Endothelial cell of umbilical vein (primary cell): ENCODE measurements around the gene RIPK4. TPM values are rescaled to one million over a fixed set of nuclear protein-coding genes. Genes with fewer than 3 reads are reported as not detected.

Source experiments
- BruUV-seq: library from RNA; stranded (reverse); fragments of 400-500 nt; replicated peaks from 2 replicates; lab custom pipeline; 2021; lab: Mats Ljungman, UMichigan
- CTCF ChIA-PET: fragments of 300-600, 350-600 bp; sonication (Branson Sonifier 250); formaldehyde crosslinking; loops from one replicate; lab custom pipeline; 2021; ENCODE audit warnings: antibody characterized with exemption, inconsistent platforms; lab: Charles Lee
- POLR2A ChIA-PET: fragments of 300-600, 350-600 bp; sonication (Branson Sonifier 250); formaldehyde crosslinking; loops from one replicate; lab custom pipeline; 2021; ENCODE audit warnings: antibody characterized with exemption, inconsistent platforms; lab: Charles Lee
- DNase-seq: peaks from one replicate; pipeline ENCODE4 v3.0.0-alpha.2; 2011; ENCODE audit warnings: low read depth, low spot score
- FAIRE-seq: peaks from 2 replicates; lab custom pipeline; 2011; peaks lifted over from hg19 to GRCh38; lab: Jason Lieb, UNC
- H2AFZ ChIP-seq: 2 replicates; pipeline ENCODE4 v1.6.0; 2012; ENCODE audit warnings: low read depth, low read length, control low read depth, inconsistent platforms
- H3K27ac ChIP-seq: 2 replicates; pipeline ENCODE4 v1.5.1; 2011; ENCODE audit warnings: low read depth, mild to moderate bottlenecking, control low read depth, low read length, moderate library complexity; ENCODE audit not compliant: insufficient read depth
- H3K27me3 ChIP-seq, 2 experiments: 2 replicates each; pipeline versions ENCODE4 v1.6.0 to v1.6.1; 2011; ENCODE audit warnings: low read length in 2 of 2, mixed read lengths in 1 of 2; ENCODE audit not compliant: control insufficient read depth in 2 of 2, insufficient read depth in 2 of 2
- H3K36me3 ChIP-seq, 2 experiments: 2 replicates in 1 of 2; 3 replicates in 1 of 2; pipeline ENCODE4 v1.5.1; 2011; ENCODE audit warnings: low read length in 2 of 2, mild to moderate bottlenecking in 1 of 2, moderate library complexity in 1 of 2; ENCODE audit not compliant: control insufficient read depth in 2 of 2, insufficient read depth in 2 of 2; ENCODE audit errors: extremely low read depth in 1 of 2
- H3K4me1 ChIP-seq: 3 replicates; pipeline ENCODE4 v1.5.1; 2011; ENCODE audit warnings: mild to moderate bottlenecking, low read length; ENCODE audit not compliant: control insufficient read depth, insufficient read depth; ENCODE audit errors: extremely low read depth
- H3K4me2 ChIP-seq: 2 replicates; pipeline ENCODE4 v1.6.1; 2011; ENCODE audit warnings: low read length, control low read depth, mixed read lengths; ENCODE audit not compliant: insufficient read depth
- H3K4me3 ChIP-seq, 3 experiments: fragments of 200-600 bp in 1 of 3; sonication (generic), shearing (Covaris generic) in 1 of 3; replicated peaks in 1 of 3; 2 replicates each; pipeline ENCODE4 v1.5.1; 2011 to 2016; ENCODE audit warnings: control low read depth in 3 of 3, low read length in 3 of 3, mild to moderate bottlenecking in 2 of 3, inconsistent platforms in 1 of 3, low read depth in 1 of 3, moderate library complexity in 1 of 3; ENCODE audit not compliant: insufficient read depth in 1 of 3
- H3K79me2 ChIP-seq: 2 replicates; pipeline ENCODE4 v1.6.0; 2012; ENCODE audit warnings: low read length, inconsistent platforms; ENCODE audit not compliant: control insufficient read depth, insufficient read depth
- H3K9ac ChIP-seq: replicated peaks from 2 replicates; pipeline ENCODE3; 2011; ENCODE audit warnings: low read length, control low read depth; ENCODE audit not compliant: insufficient read depth; ENCODE audit errors: extremely low read depth
- H3K9me1 ChIP-seq: replicated peaks from 3 replicates; pipeline ENCODE4 v1.6.0; 2011; ENCODE audit warnings: mild to moderate bottlenecking, low read length; ENCODE audit not compliant: control insufficient read depth, insufficient read depth; ENCODE audit errors: extremely low read depth
- H3K9me3 ChIP-seq: replicated peaks from 2 replicates; pipeline ENCODE4 v1.5.1; 2012; ENCODE audit warnings: low read length, inconsistent platforms; ENCODE audit not compliant: control insufficient read depth, insufficient read depth
- H4K20me1 ChIP-seq: replicated peaks from 2 replicates; pipeline ENCODE3; 2011; ENCODE audit warnings: mild to moderate bottlenecking, low read length; ENCODE audit not compliant: control insufficient read depth, insufficient read depth; ENCODE audit errors: extremely low read depth
- EZH2 ChIP-seq: IDR thresholded peaks from 2 replicates; pipeline ENCODE4 v1.6.1; 2012; ENCODE audit warnings: borderline replicate concordance, low read depth, mild to moderate bottlenecking, moderate library complexity, low read length, inconsistent platforms; ENCODE audit not compliant: severe bottlenecking
- FOS ChIP-seq: IDR thresholded peaks from 2 replicates; pipeline ENCODE4 v1.6.1; 2011; ENCODE audit warnings: mild to moderate bottlenecking, low read length, moderate library complexity, borderline replicate concordance; ENCODE audit not compliant: insufficient read depth
- GATA2 ChIP-seq: IDR thresholded peaks from 2 replicates; pipeline ENCODE4 v1.7.0; 2011; ENCODE audit warnings: low read depth, mild to moderate bottlenecking, moderate library complexity, mixed read lengths, low read length; ENCODE audit not compliant: insufficient read length, insufficient read depth
- JUN ChIP-seq: IDR thresholded peaks from 2 replicates; pipeline ENCODE4 v1.6.1; 2011; ENCODE audit warnings: borderline replicate concordance, low read depth; ENCODE audit not compliant: insufficient read length, insufficient read depth
- MYC ChIP-seq: IDR thresholded peaks from one replicate; pipeline ENCODE4 v1.6.1; 2011; ENCODE audit warnings: mild to moderate bottlenecking, low read depth, low read length
- POLR2A ChIP-seq: IDR thresholded peaks from 2 replicates; pipeline ENCODE4 v1.6.1; 2012; ENCODE audit warnings: low read depth, mild to moderate bottlenecking, control low read depth, low read length
- POLR2AphosphoS5 ChIP-seq: IDR thresholded peaks from 2 replicates; pipeline ENCODE4 v1.6.1; 2012; ENCODE audit warnings: low read depth, mild to moderate bottlenecking, control low read depth, low read length, moderate library complexity; ENCODE audit not compliant: insufficient read depth
- dilution Hi-C: fragments of 300-500 bp; cut with MboI; formaldehyde crosslinking; loops from one replicate; pipeline ENCODE4 v1.15.0; 2019; ENCODE audit warnings: low sequenced_read_pairs; ENCODE audit not compliant: extremely low pct_ligation_motif_present
- intact Hi-C: fragments of 100-400 bp; cut with micrococcal nuclease; formaldehyde crosslinking; loops from one replicate; pipeline ENCODE4 v1.10.0; 2022
- polyA plus RNA-seq, 4 experiments: library from polyadenylated mRNA; depleted of rRNA in 3 of 4; stranded (reverse) in 3 of 4; unstranded in 1 of 4; fragments of >200 nt; gene quantifications; 2 replicates each; pipeline versions ENCODE4 v1.2.1 to v1.2.3, GENCODE V29; 2011 to 2012; ENCODE audit warnings: missing spikeins in 1 of 4
- total RNA-seq: library from RNA; stranded (reverse); gene quantifications from 2 replicates; pipeline ENCODE4 v1.2.3, GENCODE V29; 2021
- TF ChIP-seq, protein P1 (sequence below): IDR thresholded peaks from 2 replicates; pipeline ENCODE4 v1.6.1; 2011; ENCODE audit not compliant: insufficient read depth, insufficient read length
- TF ChIP-seq, protein P2 (sequence below), 2 donors: IDR thresholded peaks; 1 replicate in 1 of 2; 2 replicates in 1 of 2; pipeline ENCODE4 v1.5.1; 2011; ENCODE audit warnings: low read length in 2 of 2, mild to moderate bottlenecking in 2 of 2, moderate library complexity in 2 of 2, control low read depth in 1 of 2, inconsistent platforms in 1 of 2, low read depth in 1 of 2; ENCODE audit not compliant: insufficient read depth in 1 of 2; ENCODE audit errors: extremely low read depth in 1 of 2

The RIPK4 gene
- total and polyA plus RNA-seq, 2 donors (not counting 3 experiments of a cell fraction or from before 2014, with no cell fraction given): not detected

DNA sequence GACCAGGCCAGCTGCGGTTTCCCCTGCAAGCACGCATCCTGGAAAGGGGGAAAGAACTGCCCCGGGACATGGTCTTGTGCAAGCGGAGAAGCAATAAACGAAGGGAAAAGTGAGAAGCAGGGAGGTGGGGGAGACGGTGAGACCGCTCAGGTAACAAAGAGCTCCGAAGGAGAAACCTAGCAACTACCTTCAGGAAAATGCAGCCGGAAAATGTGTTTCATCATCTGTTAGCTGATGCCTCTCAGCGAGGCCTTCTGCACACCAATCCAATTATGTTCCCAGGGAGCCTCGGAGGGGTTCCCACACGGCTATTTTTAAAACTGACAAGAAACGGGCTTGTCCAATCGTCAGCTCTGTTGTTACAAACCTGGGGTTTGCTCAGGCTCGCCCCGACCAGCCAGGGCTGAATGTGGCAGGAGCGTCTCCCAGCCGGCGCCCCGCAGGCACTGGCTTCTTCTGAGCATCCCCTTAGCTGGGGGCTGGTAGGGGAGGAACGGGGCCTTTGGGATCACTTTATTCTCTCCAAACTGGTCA is 3.4 kb downstream of the RIPK4 start:
- Histone ChIP-seq H3K9me1 (no peaks in the 10 kb centered on the region), H3K27ac (no peak overlapping the region), H4K20me1 (no peaks in the 10 kb centered on the region), H3K9ac (no peak overlapping the region), H3K79me2 (no peaks in the 10 kb centered on the region), H3K4me1 (no peaks in the 10 kb centered on the region), H3K36me3 (no peaks in the 10 kb centered on the region), H3K27me3 (peaks cover 80 to 83% of the 10 kb centered on the region in 2 experiments), H3K4me2 (no peak overlapping the region), H3K4me3 (no peak overlapping the region), H3K9me3 (no peaks in the 10 kb centered on the region), H2AFZ (no peak overlapping the region)
- FAIRE-seq (no peak), DNase-seq (no peak)
- POLR2A ChIA-PET: no interaction called here
- TF ChIP-seq MYC: no peak
- no peak for TF ChIP-seq JUN
- no peak for TF ChIP-seq POLR2A
- TF ChIP-seq, protein P1, sequence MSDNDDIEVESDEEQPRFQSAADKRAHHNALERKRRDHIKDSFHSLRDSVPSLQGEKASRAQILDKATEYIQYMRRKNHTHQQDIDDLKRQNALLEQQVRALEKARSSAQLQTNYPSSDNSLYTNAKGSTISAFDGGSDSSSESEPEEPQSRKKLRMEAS: no peak
- no peak for TF ChIP-seq GATA2
- TF ChIP-seq, protein P2, sequence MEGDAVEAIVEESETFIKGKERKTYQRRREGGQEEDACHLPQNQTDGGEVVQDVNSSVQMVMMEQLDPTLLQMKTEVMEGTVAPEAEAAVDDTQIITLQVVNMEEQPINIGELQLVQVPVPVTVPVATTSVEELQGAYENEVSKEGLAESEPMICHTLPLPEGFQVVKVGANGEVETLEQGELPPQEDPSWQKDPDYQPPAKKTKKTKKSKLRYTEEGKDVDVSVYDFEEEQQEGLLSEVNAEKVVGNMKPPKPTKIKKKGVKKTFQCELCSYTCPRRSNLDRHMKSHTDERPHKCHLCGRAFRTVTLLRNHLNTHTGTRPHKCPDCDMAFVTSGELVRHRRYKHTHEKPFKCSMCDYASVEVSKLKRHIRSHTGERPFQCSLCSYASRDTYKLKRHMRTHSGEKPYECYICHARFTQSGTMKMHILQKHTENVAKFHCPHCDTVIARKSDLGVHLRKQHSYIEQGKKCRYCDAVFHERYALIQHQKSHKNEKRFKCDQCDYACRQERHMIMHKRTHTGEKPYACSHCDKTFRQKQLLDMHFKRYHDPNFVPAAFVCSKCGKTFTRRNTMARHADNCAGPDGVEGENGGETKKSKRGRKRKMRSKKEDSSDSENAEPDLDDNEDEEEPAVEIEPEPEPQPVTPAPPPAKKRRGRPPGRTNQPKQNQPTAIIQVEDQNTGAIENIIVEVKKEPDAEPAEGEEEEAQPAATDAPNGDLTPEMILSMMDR (IDR thresholded peaks at IDR 0.05; ENCODE audit: extremely low read depth in 1 of 2, insufficient read depth in 1 of 2, low read depth in 1 of 2, low read length in 2 of 2): no peak
- no peak for TF ChIP-seq FOS
- no peak for TF ChIP-seq EZH2
- no peak for TF ChIP-seq POLR2AphosphoS5
- dilution Hi-C loops: no loop called here
- CTCF ChIA-PET: interaction anchor here (1.2 kb wide), 2 partner anchors 15 to 480 kb away, joined by 3 to 5 read pairs; no protein-coding TSS in a partner anchor
- intact Hi-C loops: no loop called here
- BruUV-seq: no TSS peak
